Panc1 (cell line): ENCODE data around the gene PCDHGA1. TPM values are rescaled to one million over a fixed set of nuclear protein-coding genes. Genes with fewer than 3 reads are reported as not detected.

ENCODE experiments used
- ATAC-seq: fragments of 200-7000 bp; cut with Tn5 transposase; 2 replicates; pipeline ENCODE4 v1.9.1; 2020; ENCODE audit warnings: mild to moderate bottlenecking, moderate library complexity
- BruUV-seq: library from RNA; stranded (reverse); fragments of 400-500 nt; replicated peaks from 2 replicates; lab custom pipeline; 2021; lab: Mats Ljungman, UMichigan
- CTCF ChIA-PET: fragments of 300-600 bp; sonication (Branson Sonifier 250); formaldehyde crosslinking; loops from one replicate; lab custom pipeline; 2022; ENCODE audit warnings: antibody characterized with exemption; lab: Charles Lee
- POLR2A ChIA-PET: fragments of 300-600 bp; sonication (Branson Sonifier 250); formaldehyde crosslinking; loops from one replicate; lab custom pipeline; 2022; ENCODE audit warnings: antibody characterized with exemption; lab: Charles Lee
- DNase-seq: peaks from one replicate; pipeline ENCODE4 v3.0.0-alpha.2; 2010; ENCODE audit warnings: low read depth, low spot score
- H3K27ac ChIP-seq: 2 replicates; pipeline ENCODE4 v1.5.1; 2011; ENCODE audit warnings: mild to moderate bottlenecking, low read length, inconsistent platforms
- H3K27me3 ChIP-seq: fragments of 200-500 bp; sonication (Bioruptor generic); 2 replicates; pipeline ENCODE4 v1.6.0; 2014; ENCODE audit warnings: low read length, inconsistent platforms; ENCODE audit not compliant: control insufficient read depth, insufficient read depth
- H3K36me3 ChIP-seq: fragments of 200-500 bp; sonication (Bioruptor generic); 2 replicates; pipeline ENCODE4 v1.5.1; 2014; ENCODE audit warnings: inconsistent platforms, mild to moderate bottlenecking, low read length, moderate library complexity; ENCODE audit not compliant: control insufficient read depth, insufficient read depth
- H3K4me1 ChIP-seq: 2 replicates; pipeline ENCODE4 v1.5.1; 2011; ENCODE audit warnings: inconsistent platforms, mild to moderate bottlenecking, low read length, moderate library complexity; ENCODE audit not compliant: control insufficient read depth, insufficient read depth
- H3K4me3 ChIP-seq, 2 experiments: 2 replicates each; pipeline ENCODE4 v1.5.1; 2011 to 2012; ENCODE audit warnings: low read depth in 2 of 2, low read length in 2 of 2, mild to moderate bottlenecking in 2 of 2, inconsistent platforms in 1 of 2, moderate library complexity in 1 of 2
- H3K9me3 ChIP-seq: fragments of 200-500 bp; sonication (Bioruptor generic); 2 replicates; pipeline ENCODE4 v1.5.1; 2014; ENCODE audit warnings: low read depth, mild to moderate bottlenecking, inconsistent platforms, low read length, moderate library complexity; ENCODE audit not compliant: control insufficient read depth, insufficient read depth
- CTCF ChIP-seq: fragments of 450-650 bp; IDR thresholded peaks from 2 replicates; pipeline ENCODE4 v1.5.1; 2017; ENCODE audit warnings: mild to moderate bottlenecking
- POLR2AphosphoS5 ChIP-seq: IDR thresholded peaks from 2 replicates; pipeline ENCODE4 v1.6.1; 2012; ENCODE audit warnings: mild to moderate bottlenecking, low read depth, low read length, moderate library complexity
- REST ChIP-seq, 2 experiments: IDR thresholded peaks; 2 replicates each; pipeline ENCODE4 v1.6.1; 2011 to 2012; ENCODE audit warnings: low read depth in 2 of 2, control low read depth in 1 of 2, low read length in 1 of 2, mild to moderate bottlenecking in 1 of 2, moderate library complexity in 1 of 2; ENCODE audit not compliant: insufficient read depth in 1 of 2
- SIN3A ChIP-seq: IDR thresholded peaks from 2 replicates; pipeline ENCODE4 v1.6.1; 2012; ENCODE audit warnings: low read depth, mild to moderate bottlenecking, low read length, moderate library complexity, borderline replicate concordance; ENCODE audit not compliant: insufficient read depth
- TCF7L2 ChIP-seq: IDR thresholded peaks from 2 replicates; pipeline ENCODE4 v1.6.1; 2011; ENCODE audit warnings: mild to moderate bottlenecking, low read depth, low read length, inconsistent platforms
- in situ Hi-C: cut with HindIII; loops from 2 replicates; pipeline ENCODE4 v1.10.0; 2016; ENCODE audit warnings: low sequenced_read_pairs, low pct_unique_long_range_greater_than_20kb
- intact Hi-C: fragments of 100-400 bp; cut with micrococcal nuclease; formaldehyde crosslinking; loops from one replicate; pipeline ENCODE4 v1.10.0; 2022; ENCODE audit not compliant: unreplicated experiment
- total RNA-seq: library from RNA; stranded (reverse); gene quantifications from one replicate; pipeline ENCODE4 v1.2.1, GENCODE V29; 2021; ENCODE audit not compliant: unreplicated experiment

The PCDHGA1 gene
- total RNA-seq, 1 experiment from 2014 or later: 0.92 TPM

GRCh38 chr5:141495453-141495811 lies 165.1 kb downstream of the PCDHGA1 start:
- ChIA-PET CTCF (no interaction called here), POLR2A (no interaction called here)
- intact Hi-C loops (no loop called here), in situ Hi-C loops (no loop called here)
- H3K4me1 ChIP-seq: no peaks in the 10 kb centered on the region
- no peaks in the 10 kb centered on the region for H3K27me3 ChIP-seq
- ATAC-seq: no peak
- H3K4me3 ChIP-seq: no peak overlapping the region
- no peak for DNase-seq
- TF ChIP-seq CTCF (no peak), POLR2AphosphoS5 (no peak), TCF7L2 (no peak), REST (IDR thresholded peaks at IDR 0.05; ENCODE audit: insufficient read depth in 1 of 2, low read depth in 2 of 2, low read length in 1 of 2) (no peak), SIN3A (no peak)
- no peaks in the 10 kb centered on the region for H3K9me3 ChIP-seq
- BruUV-seq: no TSS peak
- no peak overlapping the region for H3K27ac ChIP-seq
- no peaks in the 10 kb centered on the region for H3K36me3 ChIP-seq

- no peaks in the 10 kb centered on the region for H3K9me3 ChIP-seq
- no peaks in the 10 kb centered on the region for H3K4me1 ChIP-seq
- ATAC-seq (no peak), DNase-seq (no peak)
- no peaks in the 10 kb centered on the region for H3K27me3 ChIP-seq
- H3K27ac ChIP-seq: no peak overlapping the region
- intact Hi-C loops: no loop called here
- H3K36me3 ChIP-seq: no peaks in the 10 kb centered on the region
- H3K4me3 ChIP-seq: no peak overlapping the region
- CTCF ChIA-PET: no interaction called here
- in situ Hi-C loops: no loop called here
- TF ChIP-seq REST (IDR thresholded peaks at IDR 0.05; ENCODE audit: insufficient read depth in 1 of 2, low read depth in 2 of 2, low read length in 1 of 2) (no peak), POLR2AphosphoS5 (no peak)
- BruUV-seq: no TSS peak
- POLR2A ChIA-PET: no interaction called here
These were observed 165.7 kb downstream of the PCDHGA1 start for GRCh38 chr5:141496038-141496437.
